Heart left ventricle (tissue), 16 donors: ENCODE data around the gene SH2D7. TPM values are rescaled to one million over a fixed set of nuclear protein-coding genes. Genes with fewer than 3 reads are reported as not detected.

Experiments
- ATAC-seq, 4 donors: fragments of 200-7000 bp; cut with Tn5 transposase; one replicate each; pipeline ENCODE4 v1.9.1; 2020 to 2022; ENCODE audit warnings: moderate library complexity in 4 of 4, mild to moderate bottlenecking in 3 of 4, moderate number of reproducible peaks in 1 of 4
- DNase-seq, 5 donors: peaks; one replicate each; pipeline ENCODE4 v3.0.0-alpha.2; 2020
- H3K27ac ChIP-seq, 12 donors: fragments of 200-600 bp; sonication (generic) in 4 of 12; one replicate each; pipeline versions ENCODE4 v1.5.0 to v1.8.0; 2016 to 2022; ENCODE audit warnings: mild to moderate bottlenecking in 2 of 12
- H3K27me3 ChIP-seq, 9 donors: fragments of 200-600 bp; sonication (generic) in 2 of 9; one replicate each; pipeline versions ENCODE4 v1.5.1 to v1.8.0; 2016 to 2022; ENCODE audit warnings: mild to moderate bottlenecking in 3 of 9
- H3K36me3 ChIP-seq, 9 donors: fragments of 200-600 bp; sonication (generic) in 2 of 9; one replicate each; pipeline versions ENCODE4 v1.5.0 to v1.8.0; 2018 to 2022; ENCODE audit warnings: mild to moderate bottlenecking in 2 of 9
- H3K4me1 ChIP-seq, 12 donors: fragments of 200-600 bp; sonication (generic) in 4 of 12; one replicate each; pipeline versions ENCODE4 v1.5.0 to v1.8.0; 2016 to 2022; ENCODE audit warnings: mild to moderate bottlenecking in 3 of 12
- H3K4me3 ChIP-seq, 12 donors: fragments of 200-600 bp; sonication (generic) in 4 of 12; one replicate each; pipeline versions ENCODE4 v1.5.0 to v1.8.0; 2017 to 2022; ENCODE audit warnings: mild to moderate bottlenecking in 9 of 12, moderate library complexity in 4 of 12
- H3K9me3 ChIP-seq, 12 donors: fragments of 200-600 bp; sonication (generic) in 4 of 12; one replicate each; pipeline versions ENCODE4 v1.5.0 to v1.8.0; 2016 to 2022; ENCODE audit warnings: mild to moderate bottlenecking in 1 of 12
- CTCF ChIP-seq, 12 donors: fragments of 200-600 bp; sonication (generic) in 4 of 12; IDR thresholded peaks; one replicate each; pipeline versions ENCODE4 v1.5.0 to v1.8.0; 2018 to 2022; ENCODE audit warnings: antibody characterized with exemption in 12 of 12, mild to moderate bottlenecking in 5 of 12
- POLR2A ChIP-seq, 2 donors: fragments of 450-650 bp; IDR thresholded peaks; one replicate each; pipeline ENCODE4 v1.6.1; 2017; ENCODE audit warnings: antibody characterized with exemption in 2 of 2, mild to moderate bottlenecking in 2 of 2, moderate library complexity in 2 of 2
- WGBS, 4 donors: extraction: QIAGEN DNeasy Blood & Tissue Kit in 2 of 4; methylation state at CpG; one replicate each; pipeline versions ENCODE4 v1.1.5 to v1.1.7; 2013 to 2018; 5-methylcytosine and 5-hydroxymethylcytosine counted together
- intact Hi-C, 10 donors: fragments of 100-400 bp; cut with DNase I; formaldehyde crosslinking; loops; one replicate each; pipeline versions ENCODE4 v1.11.1 to v1.14.2; 2022
- polyA plus RNA-seq, 2 donors: library from polyadenylated mRNA; stranded (reverse); fragments of 200-250 nt; gene quantifications; one replicate each; pipeline ENCODE4 v1.2.3, GENCODE V29; 2013
- total RNA-seq, 9 donors: library from RNA; depleted of rRNA in 2 of 9; stranded (reverse); fragments of >200 nt in 2 of 9; fragmentation: NEBNext Ultra II Directional in 3 of 9; extraction: Animal tissue kit (Norgen Biotek cat#: 25700) in 3 of 9; gene quantifications; one replicate each; pipeline versions ENCODE4 v1.1.0 to v1.2.4, GENCODE V29; 2016 to 2023
- donor health status: ischemic (EF 13 %, LVEDD 7.1; RV severe dilation, severe dysfunction).
- donor health status: healthy with polysubstance abuse.
- donor health status: DM: no; HTN: yes; CAD: no.
- donor health status: DM: no; HTN: no; CAD: no.
- donor health status: ischemic (EF 25% LVEDD 6.9; RV normal size, moderate dysfunction).
- donor health status: ischemic (EF 25% LVEDD 5.7; RV mildly dilated, moderate dysfunction).
- donor health status: healthy.
- donor health status: DM: yes; HTN: yes; CAD: no.
- donor health status: ischemic (EF 35%, LVEDD 5.7; RV mildly dilated, moderate dysfunction).
- donor health status: nonischemic (EF 11% LVEDD 7.7; RV severe dilation, severe dysfunction).
- donor health status: DM: yes; HTN: yes; CAD: no.
- donor health status: PGD.
- donor health status: ischemic (EF 29% LVEDD 5.4; RV normal size, mild dysfunction).
- donor health status: nonischemic (EF 23%, LVEDD 6.1; RV moderate dilation, normal function).

SH2D7 gene
- total and polyA plus RNA-seq, 11 donors, result not detected

GRCh38 chr15:78139578-78139977 is 47.2 kb downstream of the SH2D7 start:
- no peak for DNase-seq
- Histone ChIP-seq H3K4me3 (no peak overlapping the region), H3K27ac (no peak overlapping the region), H3K27me3 (no peaks in the 10 kb centered on the region), H3K9me3 (no peaks in the 10 kb centered on the region), H3K4me1 (no peaks in the 10 kb centered on the region), H3K36me3 (no peaks in the 10 kb centered on the region)
- TF ChIP-seq CTCF (IDR thresholded peaks at IDR 0.05) (no peak), POLR2A (IDR thresholded peaks at IDR 0.05) (no peak)
- intact Hi-C loops, result loop anchor here in 1 of 10 donors (10.0 kb wide), 1 partner anchor 55 kb away; no protein-coding TSS in a partner anchor
- ATAC-seq, result no peak
- 85 to 96% (median 93%) methylated on average over 5 of the region's 5 CpGs for WGBS, 4 donors

- intact Hi-C loops, result no loop called here
- Histone ChIP-seq H3K4me1 (no peaks in the 10 kb centered on the region), H3K9me3 (no peaks in the 10 kb centered on the region), H3K36me3 (no peaks in the 10 kb centered on the region), H3K4me3 (no peak overlapping the region), H3K27me3 (no peaks in the 10 kb centered on the region), H3K27ac (no peak overlapping the region)
- no peak for ATAC-seq
- TF ChIP-seq POLR2A (IDR thresholded peaks at IDR 0.05) (no peak), CTCF (IDR thresholded peaks at IDR 0.05) (no peak)
- no peak for DNase-seq
Observed at GRCh38 chr15:78140292-78140691, 47.9 kb downstream of the SH2D7 start.

GRCh38 chr15:78142332-78142731 is 50.0 kb downstream of the SH2D7 start:
- no peaks in the 10 kb centered on the region for H3K9me3 ChIP-seq
- peaks cover 0 to 5% (median 0%) of the 10 kb centered on the region in 12 donors for H3K4me1 ChIP-seq
- DNase-seq (no peak), ATAC-seq (no peak)
- no peak overlapping the region for H3K27ac ChIP-seq
- intact Hi-C loops, result no loop called here
- no peaks in the 10 kb centered on the region for H3K36me3 ChIP-seq
- no peaks in the 10 kb centered on the region for H3K27me3 ChIP-seq
- TF ChIP-seq CTCF (IDR thresholded peaks at IDR 0.05) (no peak), POLR2A (IDR thresholded peaks at IDR 0.05) (no peak)
- 93 to 95% (median 93%) methylated on average over 3 of the region's 3 CpGs for WGBS, 4 donors
- no peak overlapping the region for H3K4me3 ChIP-seq

- H3K9me3 ChIP-seq, result no peaks in the 10 kb centered on the region
- ATAC-seq, result no peak
- intact Hi-C loops, result no loop called here
- no peaks in the 10 kb centered on the region for H3K27me3 ChIP-seq
- no peak for DNase-seq
- H3K27ac ChIP-seq, result peak overlapping the region in 6 of 12 donors; percentile 29 to 86 (median 42)
- TF ChIP-seq POLR2A (IDR thresholded peaks at IDR 0.05), result no peak
- TF ChIP-seq CTCF (IDR thresholded peaks at IDR 0.05), result no peak
- peaks cover 0 to 38% (median 25%) of the 10 kb centered on the region in 12 donors for H3K4me1 ChIP-seq
- WGBS, 4 donors, result 83 to 90% (median 84%) methylated on average over 4 of the region's 4 CpGs
- no peaks in the 10 kb centered on the region for H3K36me3 ChIP-seq
- no peak overlapping the region for H3K4me3 ChIP-seq
Observed at GRCh38 chr15:78146425-78147154, 54.2 kb downstream of the SH2D7 start.
